SK-N-SH (cell line): ENCODE results near the gene FOSB. TPM values are rescaled to one million over a fixed set of nuclear protein-coding genes. Genes with fewer than 3 reads are reported as not detected.

Experiments used
- CTCF ChIA-PET: fragments of 300-600, 350-600 bp; formaldehyde crosslinking; extraction: SDS; loops from one replicate; lab custom pipeline; 2021; lab: Yijun Ruan, JAX
- POLR2A ChIA-PET: fragments of 350-600 bp; sonication (Branson Sonifier 250); formaldehyde crosslinking; extraction: SDS; loops from one replicate; lab custom pipeline; 2020; ENCODE audit warnings: antibody characterized with exemption, inconsistent platforms; lab: Yijun Ruan, JAX
- DNase-seq: peaks from one replicate; pipeline ENCODE4 v3.0.0; 2012
- H2AFZ ChIP-seq: fragments of 200-600 bp; sonication (generic); 2 replicates; pipeline ENCODE4 v1.8.1; 2016; ENCODE audit warnings: antibody characterized with exemption, mild to moderate bottlenecking, low read depth
- H3F3A ChIP-seq: fragments of 200-600 bp; sonication (generic); replicated peaks from 2 replicates; pipeline ENCODE3; 2016; ENCODE audit warnings: antibody characterized with exemption, mild to moderate bottlenecking; ENCODE audit not compliant: insufficient read depth
- H3K27ac ChIP-seq, 2 experiments: fragments of 200-500 bp in 1 of 2; fragments of 200-600 bp in 1 of 2; sonication (Bioruptor generic) in 1 of 2; sonication (generic), shearing (Covaris generic) in 1 of 2; 2 replicates each; pipeline versions ENCODE4 v1.5.1 to v1.6.1; 2014 to 2016; ENCODE audit warnings: low read depth in 2 of 2, inconsistent platforms in 1 of 2, low read length in 1 of 2, mild to moderate bottlenecking in 1 of 2, mixed read lengths in 1 of 2
- H3K27me3 ChIP-seq: fragments of 200-600 bp; sonication (generic), shearing (Covaris generic); 2 replicates; pipeline ENCODE4 v1.6.1; 2016; ENCODE audit warnings: mixed run types; ENCODE audit not compliant: insufficient read depth
- H3K36me3 ChIP-seq, 2 experiments: fragments of 200-500 bp in 1 of 2; fragments of 200-600 bp in 1 of 2; sonication (Bioruptor generic) in 1 of 2; sonication (generic) in 1 of 2; replicated peaks in 1 of 2; 2 replicates each; pipeline versions ENCODE3 to v1.5.1; 2014 to 2016; ENCODE audit warnings: low read length in 1 of 2, mild to moderate bottlenecking in 1 of 2; ENCODE audit not compliant: insufficient read depth in 2 of 2, control insufficient read depth in 1 of 2
- H3K4me1 ChIP-seq, 2 experiments: fragments of 200-500 bp in 1 of 2; fragments of 200-600 bp in 1 of 2; sonication (Bioruptor generic) in 1 of 2; sonication (generic), shearing (Covaris generic) in 1 of 2; 2 replicates each; pipeline versions ENCODE4 v1.5.1 to v1.6.1; 2014 to 2016; ENCODE audit warnings: low read depth in 1 of 2, low read length in 1 of 2, mixed run types in 1 of 2; ENCODE audit not compliant: insufficient read depth in 2 of 2, control insufficient read depth in 1 of 2
- H3K4me2 ChIP-seq: fragments of 200-600 bp; sonication (generic), shearing (Covaris generic); 2 replicates; pipeline ENCODE4 v1.6.1; 2017; ENCODE audit warnings: mixed run types
- H3K4me3 ChIP-seq, 2 experiments: fragments of 200-500 bp in 1 of 2; fragments of 200-600 bp in 1 of 2; sonication (Bioruptor generic) in 1 of 2; sonication (generic), shearing (Covaris generic) in 1 of 2; 2 replicates each; pipeline versions ENCODE4 v1.5.1 to v1.8.1; 2014 to 2016; ENCODE audit warnings: low read depth in 2 of 2, inconsistent platforms in 1 of 2, low read length in 1 of 2, mild to moderate bottlenecking in 1 of 2, mixed read lengths in 1 of 2, moderate library complexity in 1 of 2
- H3K79me2 ChIP-seq: fragments of 200-600 bp; sonication (generic); 2 replicates; pipeline ENCODE4 v1.8.1; 2017; ENCODE audit warnings: mild to moderate bottlenecking; ENCODE audit not compliant: insufficient read depth
- H3K9ac ChIP-seq: fragments of 200-600 bp; sonication (generic); 2 replicates; pipeline ENCODE4 v1.6.1; 2017; ENCODE audit warnings: mixed run types
- H3K9me2 ChIP-seq: fragments of 200-600 bp; sonication (generic); 2 replicates; pipeline ENCODE4 v1.6.1; 2017; ENCODE audit warnings: mixed run types
- H3K9me3 ChIP-seq: fragments of 200-600 bp; sonication (generic); 2 replicates; pipeline ENCODE4 v1.6.1; 2017; ENCODE audit warnings: mixed run types, mild to moderate bottlenecking, moderate library complexity
- H4K20me1 ChIP-seq: fragments of 200-600 bp; sonication (generic); 2 replicates; pipeline ENCODE4 v1.6.1; 2017; ENCODE audit warnings: mild to moderate bottlenecking, mixed run types; ENCODE audit not compliant: insufficient read depth
- CHD2 ChIP-seq: fragments of 150-350 bp; IDR thresholded peaks from 2 replicates; pipeline ENCODE4 v1.6.1; 2018; ENCODE audit warnings: low read length; ENCODE audit not compliant: partially characterized antibody
- CTCF ChIP-seq: fragments of 200-600 bp; sonication (generic); IDR thresholded peaks from 2 replicates; pipeline ENCODE4 v1.6.1; 2017; ENCODE audit warnings: antibody characterized with exemption, mild to moderate bottlenecking, moderate library complexity
- ELF1 ChIP-seq: IDR thresholded peaks from 2 replicates; pipeline ENCODE4 v1.4.0; 2012
- EZH2phosphoT487 ChIP-seq: fragments of 200-600 bp; sonication (generic); IDR thresholded peaks from 2 replicates; pipeline ENCODE4 v1.6.1; 2017; ENCODE audit warnings: low read depth, mixed run types, mild to moderate bottlenecking, antibody characterized with exemption, moderate library complexity, borderline replicate concordance
- FOSL2 ChIP-seq: IDR thresholded peaks from 2 replicates; pipeline ENCODE4 v1.4.0; 2012; ENCODE audit warnings: low read depth, mild to moderate bottlenecking, moderate library complexity, borderline replicate concordance
- GABPA ChIP-seq: IDR thresholded peaks from 2 replicates; pipeline ENCODE4 v1.4.0; 2012; ENCODE audit warnings: low read depth, mild to moderate bottlenecking
- GATA2 ChIP-seq: sonication (generic); formaldehyde crosslinking; IDR thresholded peaks from 2 replicates; pipeline ENCODE4 v1.5.0; 2020; ENCODE audit warnings: mild to moderate bottlenecking, missing genetic modification reagents
- JUND ChIP-seq: IDR thresholded peaks from 2 replicates; pipeline ENCODE4 v1.4.0; 2012
- MEF2A ChIP-seq: IDR thresholded peaks from 2 replicates; pipeline ENCODE4 v1.4.0; 2012; ENCODE audit warnings: low read depth, borderline replicate concordance
- MXI1 ChIP-seq: IDR thresholded peaks from 2 replicates; pipeline ENCODE4 v1.6.1; 2012; ENCODE audit warnings: mild to moderate bottlenecking, low read depth, low read length, improper control_type of control experiment
- NFIC ChIP-seq: IDR thresholded peaks from 2 replicates; pipeline ENCODE4 v1.4.0; 2012; ENCODE audit warnings: borderline replicate concordance
- POLR2AphosphoS5 ChIP-seq: IDR thresholded peaks from 2 replicates; pipeline ENCODE4 v1.6.1; 2012; ENCODE audit warnings: low read depth, low read length
- REST ChIP-seq: IDR thresholded peaks from 2 replicates; pipeline ENCODE4 v1.6.1; 2012; ENCODE audit warnings: mild to moderate bottlenecking, low read depth, low read length, moderate library complexity
- RFX5 ChIP-seq: IDR thresholded peaks from 2 replicates; pipeline ENCODE4 v1.6.1; 2012; ENCODE audit warnings: mild to moderate bottlenecking, improper control_type of control experiment, low read length
- SIN3A ChIP-seq: IDR thresholded peaks from 2 replicates; pipeline ENCODE4 v1.6.1; 2012; ENCODE audit warnings: low read depth, mild to moderate bottlenecking, low read length, moderate library complexity, borderline replicate concordance
- SMC3 ChIP-seq: IDR thresholded peaks from 2 replicates; pipeline ENCODE4 v1.6.1; 2012; ENCODE audit warnings: low read depth, low read length, improper control_type of control experiment
- TAF1 ChIP-seq: IDR thresholded peaks from 2 replicates; pipeline ENCODE4 v1.6.1; 2012; ENCODE audit warnings: low read depth, mild to moderate bottlenecking, low read length, moderate library complexity, borderline replicate concordance
- TCF12 ChIP-seq: IDR thresholded peaks from 2 replicates; pipeline ENCODE4 v1.4.0; 2012
- TEAD4 ChIP-seq: IDR thresholded peaks from 2 replicates; pipeline ENCODE4 v1.4.0; 2012; ENCODE audit warnings: mild to moderate bottlenecking, borderline replicate concordance; ENCODE audit not compliant: insufficient read depth
- USF1 ChIP-seq: IDR thresholded peaks from 2 replicates; pipeline ENCODE4 v1.4.0; 2012; ENCODE audit warnings: low read depth, borderline replicate concordance
- USF2 ChIP-seq: fragments of 150-350 bp; IDR thresholded peaks from 2 replicates; pipeline ENCODE4 v1.6.1; 2017; ENCODE audit warnings: antibody characterized with exemption, low read length, low read depth, borderline replicate concordance
- YY1 ChIP-seq: IDR thresholded peaks from 2 replicates; pipeline ENCODE4 v1.4.0; 2012; ENCODE audit warnings: low read depth, mild to moderate bottlenecking
- WGBS: methylation state at CpG from one replicate; pipeline ENCODE4 v1.1.6; 2017; ENCODE audit warnings: low lambda C conversion rate; 5-methylcytosine and 5-hydroxymethylcytosine counted together
- polyA plus RNA-seq, 3 experiments: library from polyadenylated mRNA; depleted of rRNA; stranded (reverse); fragments of >200 nt; gene quantifications; 2 replicates each; pipeline ENCODE4 v1.2.3, GENCODE V29; 2012
- TF ChIP-seq, protein P1 (sequence below): IDR thresholded peaks from 2 replicates; pipeline ENCODE4 v1.4.0; 2012; ENCODE audit warnings: low read depth
- TF ChIP-seq, protein P2 (sequence below): fragments of 150-350 bp; IDR thresholded peaks from 2 replicates; pipeline ENCODE4 v1.6.1; 2016; ENCODE audit warnings: mild to moderate bottlenecking, low read depth, low read length

FOSB gene
- polyA plus RNA-seq (2012; rRNA removed), result 38.4 and 78.2 TPM in 2 replicates
- polyA plus RNA-seq (2012; cell fraction: cytosol; rRNA removed), result 19.6 and 23.8 TPM in 2 replicates
- polyA plus RNA-seq (2012; cell fraction: nucleus; rRNA removed), result 377 and 391 TPM in 2 replicates

- Histone ChIP-seq H3K79me2 (no peaks in the 10 kb centered on the region), H3K36me3 (no peaks in the 10 kb centered on the region), H4K20me1 (peaks cover 40% of the 10 kb centered on the region; the same call in 1 of the 2 replicates), H3F3A (peaks cover 11% of the 10 kb centered on the region), H3K4me1 (peaks cover 0 to 19% of the 10 kb centered on the region in 2 experiments; a peak in 1 of 4 replicates), H2AFZ (peak within 1 kb of the TSS; percentile 57; the same call in 1 of the 2 replicates), H3K4me3 (peak within 1 kb of the TSS; percentile 81 to 84), H3K9me2 (no peaks in the 10 kb centered on the region), H3K9me3 (no peaks in the 10 kb centered on the region), H3K27ac (peak within 1 kb of the TSS; percentile 58 to 95), H3K4me2 (peak within 1 kb of the TSS; percentile 99), H3K9ac (peak within 1 kb of the TSS; percentile 97), H3K27me3 (no peaks in the 10 kb centered on the region; the same call in 1 of the 2 replicates)
- DNase-seq, result peak; percentile 96
- ChIA-PET CTCF (interaction anchor here (1.2 to 27.6 kb wide), 6 partner anchors 11 to 41 kb away, joined by 3 to 870 read pairs (median 16); no protein-coding TSS in a partner anchor), POLR2A (interaction anchor here (0.5 to 1.4 kb wide), 9 partner anchors 11 to 387 kb away, joined by 3 to 10 read pairs (median 3); no protein-coding TSS in a partner anchor)
- WGBS, result under 1% methylated on average over 27 of the region's 56 CpGs
- TF ChIP-seq SMC3 (no peak), MEF2A (no peak), POLR2AphosphoS5 (peak; percentile 75; the same call in 1 of the 2 replicates), FOSL2 (no peak), MXI1 (peak; percentile 82), CTCF (0 out of 2 replicates have a peak, but pooled peaks have one; percentile 21), YY1 (no peak), USF2 (no peak), USF1 (no peak), CHD2 (no peak), ELF1 (no peak), EZH2phosphoT487 (no peak), TAF1 (peak; percentile 79; the same call in 1 of the 2 replicates), REST (no peak), SIN3A (peak; percentile 71), GATA2 (no peak), TCF12 (0 out of 2 replicates have a peak, but pooled peaks have one; percentile 11), TEAD4 (0 out of 2 replicates have a peak, but pooled peaks have one; percentile 10), GABPA (no peak), NFIC (no peak), JUND (no peak; the same call in 1 of the 2 replicates), RFX5 (no peak)
- TF ChIP-seq, protein P1, sequence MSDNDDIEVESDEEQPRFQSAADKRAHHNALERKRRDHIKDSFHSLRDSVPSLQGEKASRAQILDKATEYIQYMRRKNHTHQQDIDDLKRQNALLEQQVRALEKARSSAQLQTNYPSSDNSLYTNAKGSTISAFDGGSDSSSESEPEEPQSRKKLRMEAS, result 0 out of 2 replicates have a peak, but pooled peaks have one; percentile 11
- TF ChIP-seq, protein P2, sequence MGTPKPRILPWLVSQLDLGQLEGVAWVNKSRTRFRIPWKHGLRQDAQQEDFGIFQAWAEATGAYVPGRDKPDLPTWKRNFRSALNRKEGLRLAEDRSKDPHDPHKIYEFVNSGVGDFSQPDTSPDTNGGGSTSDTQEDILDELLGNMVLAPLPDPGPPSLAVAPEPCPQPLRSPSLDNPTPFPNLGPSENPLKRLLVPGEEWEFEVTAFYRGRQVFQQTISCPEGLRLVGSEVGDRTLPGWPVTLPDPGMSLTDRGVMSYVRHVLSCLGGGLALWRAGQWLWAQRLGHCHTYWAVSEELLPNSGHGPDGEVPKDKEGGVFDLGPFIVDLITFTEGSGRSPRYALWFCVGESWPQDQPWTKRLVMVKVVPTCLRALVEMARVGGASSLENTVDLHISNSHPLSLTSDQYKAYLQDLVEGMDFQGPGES, result no peak
These were observed at the start of gene FOSB for GRCh38 chr19:45467456-45468158. Gene FOSB, plus strand, starts transcription at chr19:45467996. Its CDS starts 591 bp downstream, at chr19:45468587.
